Vagina (tissue), 2 donors: ENCODE measurements around the gene MAP3K10. TPM values are rescaled to one million over a fixed set of nuclear protein-coding genes. Genes with fewer than 3 reads are reported as not detected.

Experiments used
- DNase-seq, 2 donors: peaks; one replicate each; pipeline ENCODE4 v3.0.0-alpha.2; 2017; ENCODE audit errors: extremely low spot score in 2 of 2
- H3K27ac ChIP-seq: fragments of 200-600 bp; sonication (generic); one replicate; pipeline ENCODE4 v1.5.1; 2019
- H3K27me3 ChIP-seq: fragments of 200-600 bp; sonication (generic); one replicate; pipeline ENCODE4 v1.5.1; 2019
- H3K36me3 ChIP-seq, 2 donors: fragments of 200-600 bp; sonication (generic); one replicate each; pipeline ENCODE4 v1.5.1; 2017 to 2019
- H3K4me1 ChIP-seq: fragments of 200-600 bp; sonication (generic); one replicate; pipeline ENCODE4 v1.5.1; 2019
- H3K4me3 ChIP-seq, 2 donors: fragments of 200-600 bp; sonication (generic); 1 replicate in 1 of 2; 2 replicates in 1 of 2; pipeline ENCODE4 v1.5.1; 2016 to 2019
- H3K9me3 ChIP-seq: fragments of 200-600 bp; sonication (generic); one replicate; pipeline ENCODE4 v1.5.1; 2019
- POLR2A ChIP-seq, 2 donors: fragments of 450-650 bp; IDR thresholded peaks; one replicate each; pipeline ENCODE4 v1.6.1; 2017; ENCODE audit warnings: antibody characterized with exemption in 2 of 2, mild to moderate bottlenecking in 2 of 2, moderate library complexity in 2 of 2
- POLR2AphosphoS5 ChIP-seq, 2 donors: sonication (generic); formaldehyde crosslinking; IDR thresholded peaks; one replicate each; pipeline ENCODE4 v1.9.0; 2017; ENCODE audit warnings: antibody characterized with exemption in 2 of 2, mild to moderate bottlenecking in 2 of 2, low read depth in 1 of 2; ENCODE audit not compliant: insufficient read depth in 1 of 2
- intact Hi-C: fragments of 100-400 bp; cut with DNase I; formaldehyde crosslinking; loops from one replicate; pipeline ENCODE4 v1.15.1; 2023
- total RNA-seq: library from RNA; depleted of rRNA; stranded (reverse); fragments of >200 nt; gene quantifications from one replicate; pipeline ENCODE4 v1.2.3, GENCODE V29; 2016
- TF ChIP-seq, protein P1 (sequence below), 3 experiments: fragments of 450-650 bp in 2 of 3; fragments of 200-600 bp in 1 of 3; sonication (generic) in 1 of 3; IDR thresholded peaks; one replicate each; pipeline ENCODE4 v1.5.1; 2017 to 2019; ENCODE audit warnings: antibody characterized with exemption in 3 of 3, mild to moderate bottlenecking in 2 of 3, moderate library complexity in 2 of 3

Gene MAP3K10
- total RNA-seq, 1 donor from 2014 or later = 10.6 TPM

DNA sequence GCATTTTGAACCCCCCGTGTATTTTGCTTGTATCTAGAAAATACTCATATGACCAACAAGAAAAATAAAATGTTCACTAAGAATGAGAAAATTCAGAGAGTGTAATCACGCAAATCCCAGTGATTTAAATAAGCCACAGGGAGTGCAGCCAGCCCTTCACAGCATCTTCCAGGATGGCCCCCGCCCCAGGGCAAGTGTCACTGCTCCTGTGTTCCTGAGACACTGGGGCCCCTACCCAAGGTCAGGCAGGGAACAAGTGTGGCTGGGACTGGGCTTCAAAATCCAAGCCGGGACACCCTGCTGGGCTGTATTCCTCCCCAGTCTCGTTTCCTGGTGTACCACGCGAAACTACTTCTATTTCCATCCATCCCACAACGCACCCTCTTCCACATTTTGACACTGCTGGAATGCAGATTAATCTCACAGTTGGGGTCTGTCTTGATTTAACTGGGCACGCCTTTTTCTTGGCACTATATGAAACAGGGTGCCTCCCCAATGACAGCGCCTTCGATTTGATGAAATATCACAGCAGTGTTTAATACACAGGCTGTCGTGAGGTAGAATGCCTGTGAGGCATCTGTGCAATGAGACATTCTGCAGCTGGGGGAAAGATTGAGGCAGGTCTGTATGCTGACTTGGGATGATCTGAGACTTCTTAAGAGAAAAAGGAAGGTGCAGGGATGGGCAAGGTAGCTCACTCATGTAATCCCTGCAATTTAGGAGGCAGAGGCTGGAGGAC is 53.5 kb downstream of the MAP3K10 start:
- Histone ChIP-seq H3K9me3 (no peaks in the 10 kb centered on the region), H3K27me3 (no peaks in the 10 kb centered on the region), H3K4me3 (no peak overlapping the region), H3K4me1 (peaks cover 44% of the 10 kb centered on the region), H3K27ac (no peak overlapping the region), H3K36me3 (peaks cover 0 to 23% of the 10 kb centered on the region in 2 donors)
- intact Hi-C loops = no loop called here
- no peak for TF ChIP-seq POLR2A (IDR thresholded peaks at IDR 0.05)
- TF ChIP-seq, protein P1, sequence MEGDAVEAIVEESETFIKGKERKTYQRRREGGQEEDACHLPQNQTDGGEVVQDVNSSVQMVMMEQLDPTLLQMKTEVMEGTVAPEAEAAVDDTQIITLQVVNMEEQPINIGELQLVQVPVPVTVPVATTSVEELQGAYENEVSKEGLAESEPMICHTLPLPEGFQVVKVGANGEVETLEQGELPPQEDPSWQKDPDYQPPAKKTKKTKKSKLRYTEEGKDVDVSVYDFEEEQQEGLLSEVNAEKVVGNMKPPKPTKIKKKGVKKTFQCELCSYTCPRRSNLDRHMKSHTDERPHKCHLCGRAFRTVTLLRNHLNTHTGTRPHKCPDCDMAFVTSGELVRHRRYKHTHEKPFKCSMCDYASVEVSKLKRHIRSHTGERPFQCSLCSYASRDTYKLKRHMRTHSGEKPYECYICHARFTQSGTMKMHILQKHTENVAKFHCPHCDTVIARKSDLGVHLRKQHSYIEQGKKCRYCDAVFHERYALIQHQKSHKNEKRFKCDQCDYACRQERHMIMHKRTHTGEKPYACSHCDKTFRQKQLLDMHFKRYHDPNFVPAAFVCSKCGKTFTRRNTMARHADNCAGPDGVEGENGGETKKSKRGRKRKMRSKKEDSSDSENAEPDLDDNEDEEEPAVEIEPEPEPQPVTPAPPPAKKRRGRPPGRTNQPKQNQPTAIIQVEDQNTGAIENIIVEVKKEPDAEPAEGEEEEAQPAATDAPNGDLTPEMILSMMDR (IDR thresholded peaks at IDR 0.05) = no peak
- no peak for TF ChIP-seq POLR2AphosphoS5 (IDR thresholded peaks at IDR 0.05; ENCODE audit: insufficient read depth in 1 of 2, low read depth in 1 of 2)
- DNase-seq = no peak

DNA sequence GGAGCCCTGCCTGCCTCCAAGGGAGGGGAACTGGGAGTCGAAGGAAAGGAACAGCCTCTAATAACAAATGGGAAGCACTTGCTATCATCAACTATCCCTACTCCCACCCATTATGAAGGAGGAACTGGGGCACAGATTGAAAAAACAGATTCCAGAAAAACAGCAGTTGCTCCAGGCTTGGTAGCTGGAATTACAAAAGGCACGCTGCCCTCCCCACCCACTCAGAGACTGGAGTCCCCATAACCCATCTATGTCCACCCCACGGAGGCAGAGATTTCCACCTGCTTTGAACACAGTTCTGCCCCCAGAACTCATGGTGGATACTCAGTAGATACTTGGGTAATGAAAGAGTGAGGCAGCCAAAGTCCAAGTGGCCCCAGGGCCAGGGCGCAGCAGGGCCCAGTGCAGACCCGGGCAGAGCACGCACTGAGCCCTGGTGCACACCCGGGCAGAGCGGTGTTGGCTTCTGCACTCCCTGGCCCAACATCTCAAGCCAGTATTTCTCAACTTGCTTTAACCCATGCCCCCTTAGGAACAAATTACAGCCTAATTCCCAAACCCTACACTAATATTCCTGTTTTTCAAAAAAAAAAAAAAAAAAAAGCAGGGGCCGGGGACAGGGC is 54.4 kb downstream of the MAP3K10 start:
- H3K4me1 ChIP-seq = peaks cover 44% of the 10 kb centered on the region
- TF ChIP-seq POLR2AphosphoS5 (IDR thresholded peaks at IDR 0.05; ENCODE audit: insufficient read depth in 1 of 2, low read depth in 1 of 2) (no peak), POLR2A (IDR thresholded peaks at IDR 0.05) (no peak)
- TF ChIP-seq, protein P1 (IDR thresholded peaks at IDR 0.05) = no peak
- intact Hi-C loops = no loop called here

DNA sequence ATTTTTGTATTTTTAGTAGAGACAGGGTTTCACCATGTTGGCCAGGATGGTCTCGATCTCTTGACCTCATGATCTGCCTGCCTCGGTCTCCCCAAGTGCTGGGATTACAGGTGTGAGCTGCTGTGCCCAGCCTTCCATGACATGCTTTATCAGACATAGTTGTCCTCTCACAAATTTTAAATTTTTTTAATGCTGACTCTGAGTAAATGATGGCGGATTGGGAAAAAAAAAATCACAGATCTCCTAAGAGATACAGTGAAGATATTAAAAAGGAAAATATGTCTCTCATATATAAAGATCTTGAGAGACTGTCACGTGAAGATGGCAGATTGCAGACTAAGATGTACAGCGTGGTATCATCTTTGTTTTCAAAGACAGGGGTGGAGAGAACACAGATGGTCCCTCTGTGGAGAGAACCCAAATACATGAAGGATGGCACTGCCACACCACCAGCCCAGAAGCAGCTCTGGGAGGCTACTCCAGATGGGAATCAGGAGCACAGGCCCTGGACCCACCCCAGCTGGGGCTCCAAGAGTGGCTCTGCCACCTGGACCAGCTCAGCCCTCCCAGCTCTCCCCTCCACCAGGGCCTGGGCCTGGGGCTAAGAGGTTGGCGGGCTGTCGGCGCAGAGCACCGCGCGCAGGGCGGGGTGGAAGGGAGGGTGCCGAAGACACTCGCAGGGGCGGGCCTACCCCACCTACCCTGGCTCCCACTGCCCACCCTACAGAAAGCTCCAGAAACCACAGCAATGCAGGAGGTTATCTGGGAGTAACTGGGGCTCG is 55.3 kb downstream of the MAP3K10 start:
- no peak for DNase-seq
- no peak for TF ChIP-seq POLR2AphosphoS5 (IDR thresholded peaks at IDR 0.05; ENCODE audit: insufficient read depth in 1 of 2, low read depth in 1 of 2)
- TF ChIP-seq POLR2A (IDR thresholded peaks at IDR 0.05) = no peak
- TF ChIP-seq, protein P1 (IDR thresholded peaks at IDR 0.05) = no peak
- peaks cover 0 to 10% of the 10 kb centered on the region in 2 donors for H3K36me3 ChIP-seq
- H3K27me3 ChIP-seq = no peaks in the 10 kb centered on the region
- H3K27ac ChIP-seq = no peak overlapping the region
- intact Hi-C loops = no loop called here
- H3K4me3 ChIP-seq = no peak overlapping the region
- H3K4me1 ChIP-seq = peaks cover 44% of the 10 kb centered on the region
- H3K9me3 ChIP-seq = no peaks in the 10 kb centered on the region

More for the DNA sequence above, 54.4 kb downstream of the MAP3K10 start:
- DNase-seq = no peak
- peaks cover 0 to 14% of the 10 kb centered on the region in 2 donors for H3K36me3 ChIP-seq
- no peak overlapping the region for H3K27ac ChIP-seq
- no peaks in the 10 kb centered on the region for H3K27me3 ChIP-seq
- no peaks in the 10 kb centered on the region for H3K9me3 ChIP-seq
- no peak overlapping the region for H3K4me3 ChIP-seq

DNA sequence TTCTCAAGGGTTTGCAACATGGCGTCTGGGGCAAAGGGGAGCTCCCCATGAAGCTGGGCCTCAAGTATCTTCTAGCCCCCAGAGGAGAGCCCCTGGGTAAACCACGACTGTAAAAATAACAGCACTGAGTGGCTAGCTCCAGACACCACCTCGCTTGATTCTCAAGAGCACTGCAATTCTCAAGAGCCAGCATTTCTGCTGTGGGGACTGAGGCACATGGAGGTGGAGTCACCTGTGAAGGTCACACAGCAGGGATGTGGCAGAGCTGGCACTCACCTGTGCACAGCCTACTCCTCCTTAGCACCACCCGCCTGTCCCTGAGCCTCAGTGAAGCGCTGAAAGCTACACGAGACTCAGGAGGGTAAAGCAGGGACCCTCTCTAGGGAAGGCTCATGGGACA is 56.0 kb downstream of the MAP3K10 start:
- no peak for TF ChIP-seq POLR2A (IDR thresholded peaks at IDR 0.05)
- TF ChIP-seq, protein P1 (IDR thresholded peaks at IDR 0.05) = no peak
- no peak for TF ChIP-seq POLR2AphosphoS5 (IDR thresholded peaks at IDR 0.05; ENCODE audit: insufficient read depth in 1 of 2, low read depth in 1 of 2)
- H3K27ac ChIP-seq = no peak overlapping the region
- intact Hi-C loops = no loop called here
- H3K4me1 ChIP-seq = peaks cover 40% of the 10 kb centered on the region
- no peak for DNase-seq
- no peak overlapping the region for H3K4me3 ChIP-seq
- no peaks in the 10 kb centered on the region for H3K9me3 ChIP-seq
- H3K27me3 ChIP-seq = no peaks in the 10 kb centered on the region
- H3K36me3 ChIP-seq = peaks cover 0 to 3% of the 10 kb centered on the region in 2 donors
